Measurements from ENCODE around the gene VPS33B.

DNA sequence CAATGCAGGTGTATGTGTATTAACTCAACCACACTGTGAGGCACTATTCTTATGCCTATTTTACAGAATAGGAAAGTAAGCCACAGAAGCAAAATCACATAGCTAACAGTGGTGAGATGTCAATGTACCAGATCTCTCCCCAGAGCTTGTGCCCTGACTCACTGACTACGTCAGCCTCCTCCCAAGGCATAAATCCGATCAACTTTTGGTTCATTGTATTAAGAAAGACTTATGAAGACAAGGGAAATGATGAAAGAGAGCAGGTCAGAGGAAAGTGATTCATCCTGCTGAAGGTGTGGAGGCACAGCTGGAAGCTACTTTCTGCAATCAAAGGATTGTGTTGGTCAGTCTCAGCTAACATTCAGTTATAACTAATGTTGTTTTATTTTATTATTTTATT lies 44.6 kb upstream of the VPS33B start:
- TF ChIP-seq, protein P1, sequence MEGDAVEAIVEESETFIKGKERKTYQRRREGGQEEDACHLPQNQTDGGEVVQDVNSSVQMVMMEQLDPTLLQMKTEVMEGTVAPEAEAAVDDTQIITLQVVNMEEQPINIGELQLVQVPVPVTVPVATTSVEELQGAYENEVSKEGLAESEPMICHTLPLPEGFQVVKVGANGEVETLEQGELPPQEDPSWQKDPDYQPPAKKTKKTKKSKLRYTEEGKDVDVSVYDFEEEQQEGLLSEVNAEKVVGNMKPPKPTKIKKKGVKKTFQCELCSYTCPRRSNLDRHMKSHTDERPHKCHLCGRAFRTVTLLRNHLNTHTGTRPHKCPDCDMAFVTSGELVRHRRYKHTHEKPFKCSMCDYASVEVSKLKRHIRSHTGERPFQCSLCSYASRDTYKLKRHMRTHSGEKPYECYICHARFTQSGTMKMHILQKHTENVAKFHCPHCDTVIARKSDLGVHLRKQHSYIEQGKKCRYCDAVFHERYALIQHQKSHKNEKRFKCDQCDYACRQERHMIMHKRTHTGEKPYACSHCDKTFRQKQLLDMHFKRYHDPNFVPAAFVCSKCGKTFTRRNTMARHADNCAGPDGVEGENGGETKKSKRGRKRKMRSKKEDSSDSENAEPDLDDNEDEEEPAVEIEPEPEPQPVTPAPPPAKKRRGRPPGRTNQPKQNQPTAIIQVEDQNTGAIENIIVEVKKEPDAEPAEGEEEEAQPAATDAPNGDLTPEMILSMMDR (conservative IDR thresholded peaks at IDR 0.05; ENCODE audit: low read depth, low read length), result no peak
- no peak for TF ChIP-seq EZH2 (IDR thresholded peaks at IDR 0.05; ENCODE audit: borderline replicate concordance, low read depth, low read length, poor library complexity, severe bottlenecking)
